ENCODE measurements around the gene CDC42EP3.

- TF ChIP-seq CTCF (IDR thresholded peaks at IDR 0.05; ENCODE audit: borderline replicate concordance, extremely low read depth, low read length, poor library complexity, severe bottlenecking) (no peak), EZH2 (IDR thresholded peaks at IDR 0.05; ENCODE audit: borderline replicate concordance, low read depth, low read length, severe bottlenecking) (no peak)
Observed at GRCh38 chr2:37686792-37687526, 15.5 kb upstream of the CDC42EP3 start.

All from DND-41 (cell line).